HepG2 (cell line): Measurements from ENCODE around the gene MEIOB. TPM values are rescaled to one million over a fixed set of nuclear protein-coding genes. Genes with fewer than 3 reads are reported as not detected.

Experiments
- ATF7-NPFF ChIP-seq: sonication (generic); formaldehyde crosslinking; IDR thresholded peaks from 2 replicates; pipeline ENCODE4 v1.8.1; 2023; ENCODE audit warnings: mild to moderate bottlenecking, low read depth, missing genetic modification reagents, moderate library complexity
- CEBPB ChIP-seq: IDR thresholded peaks from 2 replicates; pipeline ENCODE4 v1.6.1; 2011; ENCODE audit warnings: low read depth, low read length, improper control_type of control experiment, borderline replicate concordance
- EED ChIP-seq: sonication (generic); formaldehyde crosslinking; IDR thresholded peaks from 2 replicates; pipeline ENCODE4 v1.5.0; 2020; ENCODE audit warnings: mild to moderate bottlenecking, missing genetic modification reagents
- ELF4 ChIP-seq: sonication (generic); formaldehyde crosslinking; IDR thresholded peaks from 2 replicates; pipeline ENCODE4 v1.5.0; 2020; ENCODE audit warnings: missing genetic modification reagents, mild to moderate bottlenecking, moderate library complexity, borderline replicate concordance
- ETV6 ChIP-seq: sonication (generic); formaldehyde crosslinking; conservative IDR thresholded peaks from 2 replicates; pipeline ENCODE4 v1.4.0; 2020; ENCODE audit warnings: missing genetic modification reagents
- GATAD1 ChIP-seq: IDR thresholded peaks from 2 replicates; pipeline ENCODE4 v1.6.1; 2016; ENCODE audit warnings: missing genetic modification reagents, missing compliant biosample characterization
- HOXA5 ChIP-seq: sonication (generic); formaldehyde crosslinking; IDR thresholded peaks from 2 replicates; pipeline ENCODE4 v1.4.0; 2020; ENCODE audit warnings: missing genetic modification reagents
- KAT8 ChIP-seq: IDR thresholded peaks from 2 replicates; pipeline ENCODE4 v1.6.1; 2016; ENCODE audit warnings: missing genetic modification reagents, missing compliant biosample characterization
- MAF1 ChIP-seq: sonication (generic); formaldehyde crosslinking; IDR thresholded peaks from 2 replicates; pipeline ENCODE4 v1.5.0; 2020; ENCODE audit warnings: missing genetic modification reagents, borderline replicate concordance
- NCOR1 ChIP-seq: fragments of 200-600 bp; sonication (generic); IDR thresholded peaks from 2 replicates; pipeline ENCODE4 v1.7.0; 2017; ENCODE audit warnings: antibody characterized with exemption, low read length, borderline replicate concordance
- NFYC ChIP-seq: IDR thresholded peaks from 2 replicates; pipeline ENCODE4 v1.6.1; 2016; ENCODE audit warnings: missing genetic modification reagents, missing compliant biosample characterization
- NR2C2 ChIP-seq: sonication (generic); formaldehyde crosslinking; IDR thresholded peaks from 2 replicates; pipeline ENCODE4 v1.4.0; 2020; ENCODE audit warnings: missing genetic modification reagents, mild to moderate bottlenecking, moderate library complexity, borderline replicate concordance
- PAX8 ChIP-seq: sonication (generic); formaldehyde crosslinking; IDR thresholded peaks from 2 replicates; pipeline ENCODE4 v1.8.0; 2022; ENCODE audit warnings: mild to moderate bottlenecking, missing genetic modification reagents, borderline replicate concordance
- PHF8 ChIP-seq: sonication (generic); formaldehyde crosslinking; IDR thresholded peaks from 2 replicates; pipeline ENCODE4 v1.5.0; 2020; ENCODE audit warnings: missing genetic modification reagents
- POGZ ChIP-seq: sonication (generic); formaldehyde crosslinking; IDR thresholded peaks from 2 replicates; pipeline ENCODE4 v1.4.0; 2020; ENCODE audit warnings: mild to moderate bottlenecking, missing genetic modification reagents
- SIX1 ChIP-seq: sonication (generic); formaldehyde crosslinking; IDR thresholded peaks from 2 replicates; pipeline ENCODE4 v1.4.0; 2020; ENCODE audit warnings: missing genetic modification reagents, borderline replicate concordance
- STAT5B ChIP-seq: sonication (generic); formaldehyde crosslinking; IDR thresholded peaks from 2 replicates; pipeline ENCODE4 v1.4.0; 2020; ENCODE audit warnings: missing genetic modification reagents
- TAF15 ChIP-seq: fragments of 200-400 bp; formaldehyde crosslinking; IDR thresholded peaks from one replicate; pipeline ENCODE4 v1.6.1; 2018; ENCODE audit warnings: mild to moderate bottlenecking, low read depth, low read length; ENCODE audit not compliant: poor library complexity, severe bottlenecking
- TEAD2 ChIP-seq: sonication (generic); formaldehyde crosslinking; IDR thresholded peaks from 2 replicates; pipeline ENCODE4 v1.9.0; 2021; ENCODE audit warnings: missing genetic modification reagents
- THRA ChIP-seq: sonication (generic); formaldehyde crosslinking; IDR thresholded peaks from 2 replicates; pipeline ENCODE4 v1.4.0; 2020; ENCODE audit warnings: missing genetic modification reagents, borderline replicate concordance
- YEATS4 ChIP-seq: sonication (generic); formaldehyde crosslinking; IDR thresholded peaks from 2 replicates; pipeline ENCODE4 v1.4.0; 2020; ENCODE audit warnings: missing genetic modification reagents, borderline replicate concordance
- ZNF143 ChIP-seq: sonication (generic); formaldehyde crosslinking; IDR thresholded peaks from 2 replicates; pipeline ENCODE4 v1.4.0; 2020; ENCODE audit warnings: missing genetic modification reagents
- ZNF251 ChIP-seq: sonication (generic); formaldehyde crosslinking; IDR thresholded peaks from 2 replicates; pipeline ENCODE4 v1.9.0; 2021; ENCODE audit warnings: mild to moderate bottlenecking, missing genetic modification reagents
- ZNF282 ChIP-seq: fragments of 450-650 bp; IDR thresholded peaks from 2 replicates; pipeline ENCODE4 v1.6.1; 2018; ENCODE audit not compliant: partially characterized antibody
- ZNF44 ChIP-seq: sonication (generic); formaldehyde crosslinking; IDR thresholded peaks from 2 replicates; pipeline ENCODE4 v1.5.1; 2020; ENCODE audit warnings: mild to moderate bottlenecking, missing genetic modification reagents
- ZNF446 ChIP-seq: sonication (generic); formaldehyde crosslinking; IDR thresholded peaks from 2 replicates; pipeline ENCODE4 v1.5.0; 2020; ENCODE audit warnings: mild to moderate bottlenecking, missing genetic modification reagents
- ZNF546 ChIP-seq: sonication (generic); formaldehyde crosslinking; conservative IDR thresholded peaks from 2 replicates; pipeline ENCODE4 v1.8.1; 2023; ENCODE audit warnings: mild to moderate bottlenecking, missing genetic modification reagents
- ZNF672 ChIP-seq: sonication (generic); formaldehyde crosslinking; IDR thresholded peaks from 2 replicates; pipeline ENCODE4 v1.8.1; 2022; ENCODE audit warnings: missing genetic modification reagents
- ZNF7 ChIP-seq: IDR thresholded peaks from 2 replicates; pipeline ENCODE4 v1.6.1; 2016; ENCODE audit warnings: missing biosample characterization, missing genetic modification reagents
- ZNF710 ChIP-seq: sonication (generic); formaldehyde crosslinking; IDR thresholded peaks from 2 replicates; pipeline ENCODE4 v1.5.0; 2020; ENCODE audit warnings: mild to moderate bottlenecking, missing genetic modification reagents, borderline replicate concordance
- polyA plus RNA-seq, 8 experiments: library from polyadenylated mRNA; depleted of rRNA in 3 of 8; stranded (reverse) in 7 of 8; unstranded in 1 of 8; fragments of >200 nt; fragmentation: Illumina TruSeq in 4 of 8; extraction: Trizol in 4 of 8; gene quantifications; 2 replicates each; pipeline versions ENCODE4 v1.2.1 to v1.2.3, GENCODE V29; 2011 to 2016; ENCODE audit warnings: low read depth in 4 of 8, missing spikeins in 1 of 8, mixed read lengths in 1 of 8; ENCODE audit not compliant: insufficient read depth in 1 of 8
- total RNA-seq, 5 experiments: library from RNA; depleted of rRNA; stranded (reverse); fragments of >200 nt; fragmentation: Illumina TruSeq; extraction: Trizol; gene quantifications; 2 replicates each; pipeline ENCODE4 v1.2.3, GENCODE V29; 2016; ENCODE audit warnings: low read depth in 1 of 5

The MEIOB gene
- total and polyA plus RNA-seq, 2 of the 13 experiments (the other 11 are each of a cell fraction or from before 2014, with no cell fraction given): 0.17 TPM; not detected in 1

- TF ChIP-seq NR2C2 (CRISPR knock-in tag) (peak; percentile 37; the same call in 1 of the 2 replicates), ETV6 (CRISPR knock-in tag) (no peak), CEBPB (no peak), ZNF546 (CRISPR knock-in tag) (no peak), PAX8 (CRISPR knock-in tag) (no peak), NCOR1 (no peak), ZNF44 (no peak), ZNF251 (no peak), POGZ (CRISPR knock-in tag) (peak; percentile 52), ELF4 (CRISPR knock-in tag) (no peak), HOXA5 (CRISPR knock-in tag) (no peak), ATF7-NPFF (CRISPR knock-in tag) (no peak), THRA (CRISPR knock-in tag) (peak; percentile 66; the same call in 1 of the 2 replicates), ZNF7 (no peak), ZNF446 (CRISPR knock-in tag) (no peak; the same call in 1 of the 2 replicates), ZNF282 (no peak), YEATS4 (CRISPR knock-in tag) (peak; percentile 17; the same call in 1 of the 2 replicates), STAT5B (CRISPR knock-in tag) (no peak), TEAD2 (no peak), TAF15 (no peak), MAF1 (CRISPR knock-in tag) (no peak), SIX1 (no peak), KAT8 (CRISPR knock-in tag) (no peak), NFYC (CRISPR knock-in tag) (no peak), GATAD1 (CRISPR knock-in tag) (no peak), EED (no peak), ZNF710 (CRISPR knock-in tag) (peak; percentile 80), ZNF672 (no peak), ZNF143 (CRISPR knock-in tag) (no peak), PHF8 (CRISPR knock-in tag) (no peak; the same call in 1 of the 2 replicates)
Measured at GRCh38 chr16:1794221-1794871, 77.6 kb downstream of the MEIOB start (continued).
